Upper lobe of left lung (tissue), 4 donors: ENCODE results near the gene AURKAIP1.

Experiments
- EP300 ChIP-seq, 4 donors: sonication (generic); formaldehyde crosslinking; IDR thresholded peaks; one replicate each; pipeline ENCODE4 v1.5.1; 2017; ENCODE audit warnings: antibody characterized with exemption in 4 of 4, control low read depth in 2 of 4
- POLR2A ChIP-seq, 4 donors: fragments of 450-650 bp; IDR thresholded peaks; one replicate each; pipeline ENCODE4 v1.5.1; 2016 to 2017; ENCODE audit warnings: antibody characterized with exemption in 4 of 4, mild to moderate bottlenecking in 2 of 4
- TF ChIP-seq, protein P1 (sequence below), 6 experiments: fragments of 450-650 bp in 4 of 6; fragments of 200-600 bp in 2 of 6; sonication (generic) in 2 of 6; IDR thresholded peaks; one replicate each; pipeline ENCODE4 v1.5.1; 2016 to 2019; ENCODE audit warnings: antibody characterized with exemption in 6 of 6

DNA sequence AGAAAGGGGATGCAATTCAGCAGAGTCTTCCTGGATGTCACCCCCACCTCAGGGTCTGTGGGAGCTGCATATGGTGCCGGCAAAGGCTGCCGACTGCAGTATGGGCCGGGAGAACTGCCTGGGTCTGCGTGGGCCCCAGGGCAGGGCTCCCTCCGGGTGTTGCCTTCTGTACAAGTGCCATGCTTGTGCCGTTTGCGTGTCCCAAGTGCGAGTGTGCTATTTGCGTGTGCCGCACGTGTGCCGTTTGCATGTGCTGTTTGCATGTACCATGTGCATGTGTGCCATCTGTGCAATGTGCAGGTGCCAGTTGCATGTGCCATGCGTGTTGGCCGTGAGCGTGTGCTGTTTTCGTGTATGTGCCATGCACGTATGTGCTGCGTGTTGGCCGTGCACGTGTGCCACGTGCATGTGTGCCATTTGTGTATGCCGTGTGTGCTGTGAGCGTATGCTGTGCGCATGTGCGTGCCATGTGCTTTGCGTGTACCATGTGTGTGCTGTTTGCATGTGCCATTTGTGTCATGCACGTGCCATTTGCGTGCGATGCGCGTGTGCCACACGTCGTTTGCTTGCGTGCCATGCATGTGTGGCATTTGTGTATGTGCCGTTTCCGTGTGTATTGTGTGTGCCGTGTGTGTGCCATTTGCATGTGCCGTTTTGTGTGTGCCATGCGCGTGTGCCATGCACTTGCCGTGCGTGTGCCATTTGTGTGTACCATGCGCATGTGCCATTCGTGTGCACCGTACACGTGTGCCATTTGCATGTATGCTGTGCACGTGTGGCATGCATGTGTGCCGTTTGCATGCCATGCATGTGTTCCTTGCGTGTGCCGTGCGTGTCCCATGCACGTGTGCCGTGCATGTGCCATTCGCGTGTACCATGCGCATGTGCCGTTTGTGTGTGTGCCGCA is 45.5 kb downstream of the AURKAIP1 start:
- TF ChIP-seq, protein P1, sequence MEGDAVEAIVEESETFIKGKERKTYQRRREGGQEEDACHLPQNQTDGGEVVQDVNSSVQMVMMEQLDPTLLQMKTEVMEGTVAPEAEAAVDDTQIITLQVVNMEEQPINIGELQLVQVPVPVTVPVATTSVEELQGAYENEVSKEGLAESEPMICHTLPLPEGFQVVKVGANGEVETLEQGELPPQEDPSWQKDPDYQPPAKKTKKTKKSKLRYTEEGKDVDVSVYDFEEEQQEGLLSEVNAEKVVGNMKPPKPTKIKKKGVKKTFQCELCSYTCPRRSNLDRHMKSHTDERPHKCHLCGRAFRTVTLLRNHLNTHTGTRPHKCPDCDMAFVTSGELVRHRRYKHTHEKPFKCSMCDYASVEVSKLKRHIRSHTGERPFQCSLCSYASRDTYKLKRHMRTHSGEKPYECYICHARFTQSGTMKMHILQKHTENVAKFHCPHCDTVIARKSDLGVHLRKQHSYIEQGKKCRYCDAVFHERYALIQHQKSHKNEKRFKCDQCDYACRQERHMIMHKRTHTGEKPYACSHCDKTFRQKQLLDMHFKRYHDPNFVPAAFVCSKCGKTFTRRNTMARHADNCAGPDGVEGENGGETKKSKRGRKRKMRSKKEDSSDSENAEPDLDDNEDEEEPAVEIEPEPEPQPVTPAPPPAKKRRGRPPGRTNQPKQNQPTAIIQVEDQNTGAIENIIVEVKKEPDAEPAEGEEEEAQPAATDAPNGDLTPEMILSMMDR (IDR thresholded peaks at IDR 0.05), result no peak
- no peak for TF ChIP-seq EP300 (IDR thresholded peaks at IDR 0.05)
- no peak for TF ChIP-seq POLR2A (IDR thresholded peaks at IDR 0.05)
